BLaER1 (cell line): ENCODE measurements around the gene PLEKHG4B.

Experiments
- H3K27ac ChIP-seq: shearing (Covaris generic); formaldehyde crosslinking; 2 replicates; pipeline ENCODE4 v1.8.1; 2022
- H3K27me3 ChIP-seq: shearing (Covaris generic); formaldehyde crosslinking; 2 replicates; pipeline ENCODE4 v1.8.1; 2022
- H3K36me3 ChIP-seq: shearing (Covaris generic); formaldehyde crosslinking; 2 replicates; pipeline ENCODE4 v1.8.1; 2022
- H3K4me1 ChIP-seq: shearing (Covaris generic); formaldehyde crosslinking; 2 replicates; pipeline ENCODE4 v1.8.1; 2022
- H3K4me2 ChIP-seq: shearing (Covaris generic); formaldehyde crosslinking; 2 replicates; pipeline ENCODE4 v1.8.1; 2022
- H3K4me3 ChIP-seq: shearing (Covaris generic); formaldehyde crosslinking; 2 replicates; pipeline ENCODE4 v1.8.1; 2022
- H3K9ac ChIP-seq: shearing (Covaris generic); formaldehyde crosslinking; 2 replicates; pipeline ENCODE4 v1.8.1; 2022
- H3K9me3 ChIP-seq: shearing (Covaris generic); formaldehyde crosslinking; 2 replicates; pipeline ENCODE4 v1.8.1; 2022
- H4K20me1 ChIP-seq: shearing (Covaris generic); formaldehyde crosslinking; 2 replicates; pipeline ENCODE4 v1.8.1; 2022
- Cebpa-rat ChIP-seq: shearing (Covaris generic); IDR thresholded peaks from 2 replicates; pipeline ENCODE4 v1.8.1; 2022

The PLEKHG4B gene

GRCh38 chr5:185095-186070 lies 93.4 kb downstream of the PLEKHG4B start:
- Histone ChIP-seq H3K9me3 (no peaks in the 10 kb centered on the region), H3K36me3 (peaks cover 28% of the 10 kb centered on the region), H3K27me3 (no peaks in the 10 kb centered on the region), H3K9ac (peak overlapping the region; percentile 25; the same call in 1 of the 2 replicates), H4K20me1 (no peaks in the 10 kb centered on the region), H3K4me3 (no peak overlapping the region), H3K4me1 (peaks cover 67% of the 10 kb centered on the region), H3K27ac (peak overlapping the region; percentile 100), H3K4me2 (peak overlapping the region; percentile 99)
- TF ChIP-seq Cebpa-rat: no peak

DNA sequence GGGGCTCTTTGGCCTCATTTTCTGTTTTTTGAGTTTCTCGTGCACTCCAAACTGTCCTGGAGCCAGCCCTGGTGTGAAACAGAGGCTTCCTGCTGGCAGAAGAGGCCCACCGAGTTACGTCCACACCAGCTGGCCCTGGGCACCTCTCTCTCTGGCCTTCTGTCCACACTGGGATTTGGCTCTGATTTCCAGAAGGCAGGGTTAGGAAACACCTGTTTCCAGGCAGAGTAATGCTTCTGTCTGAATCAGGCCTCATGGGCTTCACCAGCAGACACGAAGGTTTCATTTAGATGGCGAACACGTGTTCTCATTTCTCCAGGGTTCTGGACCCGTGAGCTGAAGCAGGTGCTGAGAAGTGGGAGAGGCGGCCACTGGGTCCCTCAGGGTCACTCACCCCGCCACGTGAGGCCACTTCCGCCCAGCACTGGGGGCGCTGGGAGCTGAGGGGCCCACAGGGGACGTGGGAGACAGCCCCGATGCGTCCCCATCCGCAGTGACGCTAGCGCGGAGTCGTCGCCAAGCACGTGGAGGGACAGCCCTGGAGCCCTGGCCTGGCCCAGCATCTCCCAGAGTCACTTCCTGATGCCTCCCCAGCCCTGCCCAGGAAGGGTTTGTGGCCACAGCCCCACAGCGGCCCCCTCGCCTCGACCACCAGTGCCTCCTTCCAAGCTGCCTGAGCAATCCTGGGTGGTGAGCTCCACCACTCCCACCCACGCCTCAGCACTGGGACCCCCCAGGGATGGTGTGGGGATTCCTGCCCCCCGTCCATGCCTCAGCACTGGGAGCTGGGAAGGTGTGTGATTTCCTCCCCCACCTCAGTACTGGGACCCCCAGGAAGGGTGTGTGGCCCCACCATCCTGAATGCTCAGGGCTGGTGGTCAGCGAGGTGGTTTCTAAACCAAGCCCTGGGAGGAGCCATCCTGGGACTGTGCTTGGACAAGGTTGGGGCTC lies 94.4 kb downstream of the PLEKHG4B start:
- H3K9ac ChIP-seq: no peak overlapping the region; the same call in 1 of the 2 replicates
- peaks cover 72% of the 10 kb centered on the region for H3K4me1 ChIP-seq
- no peak for TF ChIP-seq Cebpa-rat

DNA sequence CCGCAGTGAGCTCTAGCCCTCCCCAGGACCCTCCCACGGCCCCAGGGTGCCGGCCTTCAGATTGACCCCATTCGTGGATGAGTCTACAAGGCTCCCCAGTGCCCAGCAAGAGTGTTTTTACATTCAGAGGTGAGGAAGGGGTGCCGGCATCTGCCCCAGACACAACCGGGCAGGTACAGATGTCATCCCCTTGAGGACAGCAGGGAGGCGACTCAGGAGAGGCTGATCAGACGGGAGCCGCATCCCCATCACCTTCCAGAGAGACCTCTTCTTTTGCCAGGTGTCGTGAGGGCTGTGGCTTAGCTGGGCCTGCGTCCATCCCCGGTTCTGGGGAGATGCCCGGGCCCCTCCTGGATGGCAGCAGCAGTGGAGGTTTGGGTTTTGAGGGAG lies 95.1 kb downstream of the PLEKHG4B start:
- no peaks in the 10 kb centered on the region for H3K27me3 ChIP-seq
- TF ChIP-seq Cebpa-rat: no peak
- no peaks in the 10 kb centered on the region for H4K20me1 ChIP-seq
- no peak overlapping the region for H3K4me3 ChIP-seq
- H3K4me2 ChIP-seq: peak overlapping the region; percentile 99
- peak overlapping the region; percentile 100 for H3K27ac ChIP-seq
- H3K9me3 ChIP-seq: no peaks in the 10 kb centered on the region
- peaks cover 12% of the 10 kb centered on the region for H3K36me3 ChIP-seq
- H3K9ac ChIP-seq: no peak overlapping the region
- H3K4me1 ChIP-seq: peaks cover 78% of the 10 kb centered on the region

More for the DNA sequence above, 94.4 kb downstream of the PLEKHG4B start:
- no peak overlapping the region for H3K4me3 ChIP-seq
- peaks cover 19% of the 10 kb centered on the region for H3K36me3 ChIP-seq
- no peaks in the 10 kb centered on the region for H4K20me1 ChIP-seq
- H3K27ac ChIP-seq: peak overlapping the region; percentile 100
- no peaks in the 10 kb centered on the region for H3K27me3 ChIP-seq
- H3K9me3 ChIP-seq: no peaks in the 10 kb centered on the region
- H3K4me2 ChIP-seq: peak overlapping the region; percentile 99

- no peaks in the 10 kb centered on the region for H3K27me3 ChIP-seq
- H3K4me3 ChIP-seq: no peak overlapping the region
These were observed 95.9 kb downstream of the PLEKHG4B start for GRCh38 chr5:187617-188451.

GRCh38 chr5:188488-189481 lies 96.8 kb downstream of the PLEKHG4B start:
- H3K36me3 ChIP-seq: peaks cover 5% of the 10 kb centered on the region
- H4K20me1 ChIP-seq: peaks cover 4% of the 10 kb centered on the region; the same call in 1 of the 2 replicates
- no peak for TF ChIP-seq Cebpa-rat
- peak overlapping the region; percentile 100 for H3K27ac ChIP-seq
- H3K4me1 ChIP-seq: peaks cover 90% of the 10 kb centered on the region
- peak overlapping the region; percentile 94 for H3K9ac ChIP-seq
- H3K9me3 ChIP-seq: no peaks in the 10 kb centered on the region
- H3K27me3 ChIP-seq: no peaks in the 10 kb centered on the region
- peak overlapping the region; percentile 99 for H3K4me2 ChIP-seq
- H3K4me3 ChIP-seq: peak overlapping the region; percentile 89

More at GRCh38 chr5:187617-188451, 95.9 kb downstream of the PLEKHG4B start:
- Histone ChIP-seq H3K9ac (peak overlapping the region; percentile 64), H4K20me1 (no peaks in the 10 kb centered on the region), H3K27ac (peak overlapping the region; percentile 100), H3K4me1 (peaks cover 86% of the 10 kb centered on the region), H3K9me3 (no peaks in the 10 kb centered on the region), H3K4me2 (peak overlapping the region; percentile 99), H3K36me3 (peaks cover 7% of the 10 kb centered on the region)
- no peak for TF ChIP-seq Cebpa-rat

DNA sequence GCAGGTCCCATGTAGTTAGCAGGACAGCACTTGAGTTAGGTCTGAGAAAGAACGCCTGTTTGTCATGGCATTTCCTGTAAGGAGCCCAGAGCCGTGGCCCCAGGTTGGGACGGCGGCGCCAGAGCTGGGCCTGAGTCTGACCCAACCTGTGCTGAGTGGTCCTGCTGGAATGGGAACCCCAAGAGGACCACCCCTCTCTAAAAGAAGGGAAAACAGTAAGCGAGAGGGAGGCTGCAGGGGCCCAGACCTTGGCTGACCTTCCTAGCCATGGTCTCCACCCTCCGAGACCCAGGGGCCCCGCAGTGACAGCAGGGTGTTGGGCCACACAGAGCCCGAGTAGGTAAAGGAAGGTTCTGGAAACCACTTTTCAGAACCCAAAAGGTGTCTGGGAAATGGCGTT lies 97.5 kb downstream of the PLEKHG4B start:
- Histone ChIP-seq H3K4me3 (peak overlapping the region; percentile 89), H4K20me1 (peaks cover 12% of the 10 kb centered on the region), H3K27ac (peak overlapping the region; percentile 100), H3K27me3 (no peaks in the 10 kb centered on the region), H3K9ac (peak overlapping the region; percentile 94), H3K4me1 (peaks cover 90% of the 10 kb centered on the region), H3K36me3 (peaks cover 12% of the 10 kb centered on the region), H3K4me2 (peak overlapping the region; percentile 99), H3K9me3 (no peaks in the 10 kb centered on the region)
- no peak for TF ChIP-seq Cebpa-rat

- TF ChIP-seq Cebpa-rat: no peak
- Histone ChIP-seq H3K9ac (peak overlapping the region; percentile 94), H3K36me3 (peaks cover 17% of the 10 kb centered on the region), H3K4me3 (peak overlapping the region; percentile 89), H3K4me2 (peak overlapping the region; percentile 99), H3K9me3 (no peaks in the 10 kb centered on the region), H4K20me1 (peaks cover 16% of the 10 kb centered on the region), H3K27ac (peak overlapping the region; percentile 100), H3K4me1 (peaks cover 90% of the 10 kb centered on the region), H3K27me3 (no peaks in the 10 kb centered on the region)
These were observed 98.0 kb downstream of the PLEKHG4B start for GRCh38 chr5:189976-190365.
